ENCODE data around the gene CNIH3. TPM values are rescaled to one million over a fixed set of nuclear protein-coding genes. Genes with fewer than 3 reads are reported as not detected.

Gene CNIH3
- total and polyA plus RNA-seq, 10 of the 15 experiments (the other 5 are each of a cell fraction or from before 2014, with no cell fraction given): 0.77 to 5.8 (median 1.8) TPM

DNA sequence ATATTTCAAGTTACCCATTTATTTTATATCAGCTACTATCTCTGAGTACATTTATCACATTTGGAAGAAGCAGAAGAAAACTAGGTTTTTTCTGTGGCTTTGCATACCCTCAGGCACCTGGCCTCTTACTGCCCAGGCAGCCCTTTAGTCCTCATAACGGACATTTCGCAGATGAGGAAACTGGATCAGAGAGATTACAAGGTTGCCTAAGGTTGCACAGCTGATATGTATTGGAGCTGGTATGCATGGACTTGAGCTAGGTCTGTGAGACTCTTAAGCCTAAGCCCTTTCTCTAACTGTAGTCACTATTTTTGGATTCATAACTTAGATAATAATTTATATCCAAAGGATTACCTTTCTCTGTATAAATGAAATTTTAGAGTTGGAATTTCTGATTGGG is 4.0 kb downstream of the CNIH3 start:
- SMC1A ChIA-PET (ENCODE audit: uncharacterized antibody, unreplicated experiment): no interaction called here
- ATAC-seq (no peak), FAIRE-seq (no peak), DNase-seq (ENCODE audit: low read depth, low spot score) (no peak)
- H3K27me3 ChIP-seq (replicated peaks in 1 of 2; ENCODE audit: control insufficient read depth in 2 of 2, insufficient read depth in 2 of 2, low read length in 1 of 2): peaks cover 15 to 16% of the 10 kb centered on the region in 2 experiments
- no peak overlapping the region for H2AFZ ChIP-seq (ENCODE audit: control insufficient read depth, low read depth, low read length)
- TF ChIP-seq MTA2 (IDR thresholded peaks at IDR 0.05; ENCODE audit: low read depth) (no peak), RUNX3 (IDR thresholded peaks at IDR 0.05; ENCODE audit: low read length) (no peak), ZNF207 (IDR thresholded peaks at IDR 0.05; ENCODE audit: borderline replicate concordance) (no peak)
- TF ChIP-seq, protein P1, sequence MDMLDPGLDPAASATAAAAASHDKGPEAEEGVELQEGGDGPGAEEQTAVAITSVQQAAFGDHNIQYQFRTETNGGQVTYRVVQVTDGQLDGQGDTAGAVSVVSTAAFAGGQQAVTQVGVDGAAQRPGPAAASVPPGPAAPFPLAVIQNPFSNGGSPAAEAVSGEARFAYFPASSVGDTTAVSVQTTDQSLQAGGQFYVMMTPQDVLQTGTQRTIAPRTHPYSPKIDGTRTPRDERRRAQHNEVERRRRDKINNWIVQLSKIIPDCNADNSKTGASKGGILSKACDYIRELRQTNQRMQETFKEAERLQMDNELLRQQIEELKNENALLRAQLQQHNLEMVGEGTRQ (IDR thresholded peaks at IDR 0.05; ENCODE audit: borderline replicate concordance, low read depth, low read length): no peak
- no peaks in the 10 kb centered on the region for H3K9me3 ChIP-seq (replicated peaks; ENCODE audit: control insufficient read depth, insufficient read depth, low read length)
- H3K4me2 ChIP-seq (ENCODE audit: control insufficient read depth, insufficient read depth): no peak overlapping the region
- intact Hi-C loops (cut with micrococcal nuclease; ENCODE audit: unreplicated experiment): no loop called here
- RAD21 ChIA-PET (ENCODE audit: unreplicated experiment): no interaction called here
- no peak overlapping the region for H3K27ac ChIP-seq (ENCODE audit: control insufficient read depth, insufficient read depth)
- H3K4me3 ChIP-seq: no peak overlapping the region
- H3K79me2 ChIP-seq (ENCODE audit: control insufficient read depth, insufficient read depth, low read length): no peaks in the 10 kb centered on the region
- POLR2A ChIA-PET: no interaction called here
- 44% methylated on average over 2 of the region's 2 CpGs for WGBS (ENCODE audit: insufficient coverage, insufficient replicate concordance, low lambda C conversion rate, missing lambda C conversion rate)
- no peak overlapping the region for H3K9ac ChIP-seq (ENCODE audit: control insufficient read depth, insufficient read depth, low read length)
- in situ Hi-C loops (cut with MboI): no loop called here
- no peaks in the 10 kb centered on the region for H4K20me1 ChIP-seq (ENCODE audit: control insufficient read depth, insufficient read depth)
- H3K36me3 ChIP-seq (ENCODE audit: control insufficient read depth in 2 of 2, insufficient read depth in 2 of 2, low read length in 1 of 2): no peaks in the 10 kb centered on the region
- no TSS peak for BruUV-seq (replicated peaks)
- H3K4me1 ChIP-seq (ENCODE audit: control insufficient read depth, insufficient read depth, low read length): no peaks in the 10 kb centered on the region
- CTCF ChIA-PET: no interaction called here

DNA sequence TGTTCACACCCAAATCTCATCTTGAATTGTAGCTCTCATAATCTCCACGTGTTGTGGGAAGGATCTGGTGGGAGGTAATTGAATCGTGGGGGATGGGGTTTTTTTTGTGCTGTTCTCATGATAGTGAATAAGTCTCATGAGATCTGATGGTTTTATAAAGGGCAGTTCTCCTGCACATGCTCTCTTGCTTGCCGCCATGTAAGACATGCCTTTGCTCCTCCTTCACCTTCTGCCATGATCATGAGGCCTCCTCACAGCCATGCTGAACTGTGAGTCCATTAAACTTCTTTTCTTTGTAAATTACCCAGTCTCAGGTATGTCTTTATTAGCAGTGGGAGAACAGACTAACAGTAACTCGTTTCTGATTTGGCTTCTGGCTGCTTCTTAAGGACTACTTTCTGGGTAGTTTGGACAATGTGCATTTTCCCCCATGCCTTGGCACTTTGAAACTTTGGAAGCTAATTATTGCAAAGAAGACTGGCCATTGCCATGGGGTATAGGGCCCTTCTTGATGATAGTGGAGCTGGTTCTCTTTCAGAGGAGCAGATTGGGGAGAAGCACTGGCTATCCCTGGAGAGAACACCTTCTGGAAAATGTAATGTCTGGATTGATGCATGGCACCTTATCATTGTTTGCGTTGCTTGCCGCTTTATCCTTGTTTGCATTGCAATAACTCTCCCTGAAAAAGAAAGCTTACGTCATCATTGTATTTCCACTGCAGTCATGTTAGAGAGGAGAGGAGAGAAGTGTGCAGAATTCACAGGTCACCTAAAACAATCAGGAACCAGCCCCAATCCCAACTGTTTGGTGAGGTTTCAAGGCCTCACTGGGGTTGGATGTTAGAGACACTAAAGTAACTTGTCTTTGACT is 5.9 kb downstream of the CNIH3 start:
- no peaks in the 10 kb centered on the region for H3K79me2 ChIP-seq (ENCODE audit: control insufficient read depth, insufficient read depth, low read length)
- SMC1A ChIA-PET (ENCODE audit: uncharacterized antibody, unreplicated experiment): interaction anchor here (1.0 kb wide), 1 partner anchor 20 kb away, joined by 3 read pairs; no protein-coding TSS in a partner anchor
- H3K27me3 ChIP-seq (replicated peaks in 1 of 2; ENCODE audit: control insufficient read depth in 2 of 2, insufficient read depth in 2 of 2, low read length in 1 of 2): peaks cover 7 to 9% of the 10 kb centered on the region in 2 experiments; a peak in 3 of 4 replicates
- no peaks in the 10 kb centered on the region for H4K20me1 ChIP-seq (ENCODE audit: control insufficient read depth, insufficient read depth)
- no TSS peak for BruUV-seq (replicated peaks)
- no peak for FAIRE-seq
- WGBS (ENCODE audit: insufficient coverage, insufficient replicate concordance, low lambda C conversion rate, missing lambda C conversion rate): 52% methylated on average over 7 of the region's 7 CpGs
- no peak overlapping the region for H3K4me2 ChIP-seq (ENCODE audit: control insufficient read depth, insufficient read depth)
- H3K4me3 ChIP-seq: no peak overlapping the region
- no peak overlapping the region for H3K27ac ChIP-seq (ENCODE audit: control insufficient read depth, insufficient read depth)
- no peaks in the 10 kb centered on the region for H3K36me3 ChIP-seq (ENCODE audit: control insufficient read depth in 2 of 2, insufficient read depth in 2 of 2, low read length in 1 of 2)
- no peak overlapping the region for H2AFZ ChIP-seq (ENCODE audit: control insufficient read depth, low read depth, low read length)
- POLR2A ChIA-PET: no interaction called here
- ATAC-seq: no peak
- in situ Hi-C loops (cut with MboI) (no loop called here), intact Hi-C loops (cut with micrococcal nuclease; ENCODE audit: unreplicated experiment) (no loop called here)
- CTCF ChIA-PET: interaction anchor here (0.8 kb wide), 1 partner anchor 273 kb away, joined by 3 read pairs; no protein-coding TSS in a partner anchor
- no peaks in the 10 kb centered on the region for H3K4me1 ChIP-seq (ENCODE audit: control insufficient read depth, insufficient read depth, low read length)
- no peak for DNase-seq (ENCODE audit: low read depth, low spot score)
- RAD21 ChIA-PET (ENCODE audit: unreplicated experiment): no interaction called here
- H3K9me3 ChIP-seq (replicated peaks; ENCODE audit: control insufficient read depth, insufficient read depth, low read length): no peaks in the 10 kb centered on the region
- no peak overlapping the region for H3K9ac ChIP-seq (ENCODE audit: control insufficient read depth, insufficient read depth, low read length)
- no peak for TF ChIP-seq EED (IDR thresholded peaks at IDR 0.05; ENCODE audit: low read depth)
- TF ChIP-seq, protein P2, sequence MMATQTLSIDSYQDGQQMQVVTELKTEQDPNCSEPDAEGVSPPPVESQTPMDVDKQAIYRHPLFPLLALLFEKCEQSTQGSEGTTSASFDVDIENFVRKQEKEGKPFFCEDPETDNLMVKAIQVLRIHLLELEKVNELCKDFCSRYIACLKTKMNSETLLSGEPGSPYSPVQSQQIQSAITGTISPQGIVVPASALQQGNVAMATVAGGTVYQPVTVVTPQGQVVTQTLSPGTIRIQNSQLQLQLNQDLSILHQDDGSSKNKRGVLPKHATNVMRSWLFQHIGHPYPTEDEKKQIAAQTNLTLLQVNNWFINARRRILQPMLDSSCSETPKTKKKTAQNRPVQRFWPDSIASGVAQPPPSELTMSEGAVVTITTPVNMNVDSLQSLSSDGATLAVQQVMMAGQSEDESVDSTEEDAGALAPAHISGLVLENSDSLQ (IDR thresholded peaks at IDR 0.05): no peak
- TF ChIP-seq POLR2AphosphoS2 (IDR thresholded peaks at IDR 0.05; ENCODE audit: low read depth, low read length): no peak
- TF ChIP-seq, protein P3, sequence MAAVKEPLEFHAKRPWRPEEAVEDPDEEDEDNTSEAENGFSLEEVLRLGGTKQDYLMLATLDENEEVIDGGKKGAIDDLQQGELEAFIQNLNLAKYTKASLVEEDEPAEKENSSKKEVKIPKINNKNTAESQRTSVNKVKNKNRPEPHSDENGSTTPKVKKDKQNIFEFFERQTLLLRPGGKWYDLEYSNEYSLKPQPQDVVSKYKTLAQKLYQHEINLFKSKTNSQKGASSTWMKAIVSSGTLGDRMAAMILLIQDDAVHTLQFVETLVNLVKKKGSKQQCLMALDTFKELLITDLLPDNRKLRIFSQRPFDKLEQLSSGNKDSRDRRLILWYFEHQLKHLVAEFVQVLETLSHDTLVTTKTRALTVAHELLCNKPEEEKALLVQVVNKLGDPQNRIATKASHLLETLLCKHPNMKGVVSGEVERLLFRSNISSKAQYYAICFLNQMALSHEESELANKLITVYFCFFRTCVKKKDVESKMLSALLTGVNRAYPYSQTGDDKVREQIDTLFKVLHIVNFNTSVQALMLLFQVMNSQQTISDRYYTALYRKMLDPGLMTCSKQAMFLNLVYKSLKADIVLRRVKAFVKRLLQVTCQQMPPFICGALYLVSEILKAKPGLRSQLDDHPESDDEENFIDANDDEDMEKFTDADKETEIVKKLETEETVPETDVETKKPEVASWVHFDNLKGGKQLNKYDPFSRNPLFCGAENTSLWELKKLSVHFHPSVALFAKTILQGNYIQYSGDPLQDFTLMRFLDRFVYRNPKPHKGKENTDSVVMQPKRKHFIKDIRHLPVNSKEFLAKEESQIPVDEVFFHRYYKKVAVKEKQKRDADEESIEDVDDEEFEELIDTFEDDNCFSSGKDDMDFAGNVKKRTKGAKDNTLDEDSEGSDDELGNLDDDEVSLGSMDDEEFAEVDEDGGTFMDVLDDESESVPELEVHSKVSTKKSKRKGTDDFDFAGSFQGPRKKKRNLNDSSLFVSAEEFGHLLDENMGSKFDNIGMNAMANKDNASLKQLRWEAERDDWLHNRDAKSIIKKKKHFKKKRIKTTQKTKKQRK (IDR thresholded peaks at IDR 0.05; ENCODE audit: low read depth, low read length): no peak
- TF ChIP-seq CHD1 (IDR thresholded peaks at IDR 0.05; ENCODE audit: low read depth, low read length): no peak
- TF ChIP-seq JUND (IDR thresholded peaks at IDR 0.05; ENCODE audit: low read depth, low read length): no peak

Measured in GM12878 (cell line).